ENCODE results near the gene CFAP251.

DNA sequence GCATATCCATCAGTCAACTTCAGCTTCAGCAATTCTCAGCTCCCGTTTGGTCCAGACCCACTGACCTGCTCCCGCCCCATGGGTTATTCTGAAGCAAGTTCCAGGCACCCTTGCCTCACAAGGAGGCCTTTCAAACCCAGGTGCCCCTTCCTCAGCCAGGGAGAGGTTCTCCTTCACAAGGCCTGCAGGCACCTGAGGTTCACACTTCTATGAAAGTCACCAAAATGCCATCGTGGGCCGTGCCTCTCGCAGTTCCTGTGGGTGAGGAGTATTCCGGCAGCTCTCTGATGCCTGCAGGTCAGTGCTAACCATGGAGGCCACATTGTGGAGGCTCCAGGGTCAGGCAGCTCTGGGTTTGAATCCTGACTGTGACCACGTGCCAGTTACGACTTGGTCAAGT, 63.1 kb downstream of the CFAP251 start:
- TF ChIP-seq, protein P1, sequence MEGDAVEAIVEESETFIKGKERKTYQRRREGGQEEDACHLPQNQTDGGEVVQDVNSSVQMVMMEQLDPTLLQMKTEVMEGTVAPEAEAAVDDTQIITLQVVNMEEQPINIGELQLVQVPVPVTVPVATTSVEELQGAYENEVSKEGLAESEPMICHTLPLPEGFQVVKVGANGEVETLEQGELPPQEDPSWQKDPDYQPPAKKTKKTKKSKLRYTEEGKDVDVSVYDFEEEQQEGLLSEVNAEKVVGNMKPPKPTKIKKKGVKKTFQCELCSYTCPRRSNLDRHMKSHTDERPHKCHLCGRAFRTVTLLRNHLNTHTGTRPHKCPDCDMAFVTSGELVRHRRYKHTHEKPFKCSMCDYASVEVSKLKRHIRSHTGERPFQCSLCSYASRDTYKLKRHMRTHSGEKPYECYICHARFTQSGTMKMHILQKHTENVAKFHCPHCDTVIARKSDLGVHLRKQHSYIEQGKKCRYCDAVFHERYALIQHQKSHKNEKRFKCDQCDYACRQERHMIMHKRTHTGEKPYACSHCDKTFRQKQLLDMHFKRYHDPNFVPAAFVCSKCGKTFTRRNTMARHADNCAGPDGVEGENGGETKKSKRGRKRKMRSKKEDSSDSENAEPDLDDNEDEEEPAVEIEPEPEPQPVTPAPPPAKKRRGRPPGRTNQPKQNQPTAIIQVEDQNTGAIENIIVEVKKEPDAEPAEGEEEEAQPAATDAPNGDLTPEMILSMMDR (IDR thresholded peaks at IDR 0.05 in 2 of 3, conservative IDR thresholded peaks at IDR 0.05 in 1 of 3; ENCODE audit: borderline replicate concordance in 1 of 3, insufficient read depth in 1 of 3, low read depth in 2 of 3, low read length in 2 of 3) = no peak
- TF ChIP-seq CEBPB (IDR thresholded peaks at IDR 0.05; ENCODE audit: low read depth) (no peak), POLR2A (IDR thresholded peaks at IDR 0.05; ENCODE audit: borderline replicate concordance, extremely low read depth, insufficient read depth, insufficient read length) (no peak), YY1 (IDR thresholded peaks at IDR 0.05; ENCODE audit: extremely low read depth, insufficient replicate concordance, low read depth, low read length) (no peak), FOSL1 (IDR thresholded peaks at IDR 0.05; ENCODE audit: low read depth) (no peak)
- TF ChIP-seq, protein P2, sequence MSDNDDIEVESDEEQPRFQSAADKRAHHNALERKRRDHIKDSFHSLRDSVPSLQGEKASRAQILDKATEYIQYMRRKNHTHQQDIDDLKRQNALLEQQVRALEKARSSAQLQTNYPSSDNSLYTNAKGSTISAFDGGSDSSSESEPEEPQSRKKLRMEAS (IDR thresholded peaks at IDR 0.05) = no peak

Measured in HCT116 (cell line).